ENCODE measurements around the gene FBXL15. TPM values are rescaled to one million over a fixed set of nuclear protein-coding genes. Genes with fewer than 3 reads are reported as not detected.

FBXL15 gene
- total RNA-seq, 2 donors from 2014 or later = 9.7 to 11.4 TPM

- Mint-ChIP-seq H3K27ac (peak overlapping the region; percentile 91), H3K36me3 (ENCODE audit: low read depth) (no peaks in the 10 kb centered on the region), H3K27me3 (ENCODE audit: insufficient read depth) (peaks cover 54% of the 10 kb centered on the region), H3K4me3 (peak overlapping the region; percentile 64), H3K9me3 (no peaks in the 10 kb centered on the region), H3K4me1 (peaks cover 43% of the 10 kb centered on the region)
- peaks cover 42% of the 10 kb centered on the region for H3K27me3 ChIP-seq (ENCODE audit: control insufficient read depth, insufficient read depth, low read length, poor library complexity, severe bottlenecking)
- no peak for DNase-seq
- no peak overlapping the region for H3K4me3 ChIP-seq (ENCODE audit: low read length)
- peak overlapping the region; percentile 3 for H3K27ac ChIP-seq (ENCODE audit: low read depth, low read length)
- no peaks in the 10 kb centered on the region for H3K9me3 ChIP-seq (ENCODE audit: control insufficient read depth, low read length)
- H3K4me1 ChIP-seq (ENCODE audit: control insufficient read depth, insufficient read depth, low read length) = peaks cover 5% of the 10 kb centered on the region
- H3K36me3 ChIP-seq (ENCODE audit: control insufficient read depth, insufficient read depth, low read length) = no peaks in the 10 kb centered on the region
- no peak overlapping the region for H3K9ac ChIP-seq (ENCODE audit: extremely low read depth, low read length, poor library complexity, severe bottlenecking)
- WGBS, 2 experiments (ENCODE audit: insufficient coverage in 1 of 2, insufficient read length in 1 of 2) = 54 to 59% methylated on average over 8 of the region's 8 CpGs
- no peak for TF ChIP-seq CTCF (conservative IDR thresholded peaks at IDR 0.05)
Measured at GRCh38 chr10:102460836-102461186, 40.2 kb downstream of the FBXL15 start.

DNA sequence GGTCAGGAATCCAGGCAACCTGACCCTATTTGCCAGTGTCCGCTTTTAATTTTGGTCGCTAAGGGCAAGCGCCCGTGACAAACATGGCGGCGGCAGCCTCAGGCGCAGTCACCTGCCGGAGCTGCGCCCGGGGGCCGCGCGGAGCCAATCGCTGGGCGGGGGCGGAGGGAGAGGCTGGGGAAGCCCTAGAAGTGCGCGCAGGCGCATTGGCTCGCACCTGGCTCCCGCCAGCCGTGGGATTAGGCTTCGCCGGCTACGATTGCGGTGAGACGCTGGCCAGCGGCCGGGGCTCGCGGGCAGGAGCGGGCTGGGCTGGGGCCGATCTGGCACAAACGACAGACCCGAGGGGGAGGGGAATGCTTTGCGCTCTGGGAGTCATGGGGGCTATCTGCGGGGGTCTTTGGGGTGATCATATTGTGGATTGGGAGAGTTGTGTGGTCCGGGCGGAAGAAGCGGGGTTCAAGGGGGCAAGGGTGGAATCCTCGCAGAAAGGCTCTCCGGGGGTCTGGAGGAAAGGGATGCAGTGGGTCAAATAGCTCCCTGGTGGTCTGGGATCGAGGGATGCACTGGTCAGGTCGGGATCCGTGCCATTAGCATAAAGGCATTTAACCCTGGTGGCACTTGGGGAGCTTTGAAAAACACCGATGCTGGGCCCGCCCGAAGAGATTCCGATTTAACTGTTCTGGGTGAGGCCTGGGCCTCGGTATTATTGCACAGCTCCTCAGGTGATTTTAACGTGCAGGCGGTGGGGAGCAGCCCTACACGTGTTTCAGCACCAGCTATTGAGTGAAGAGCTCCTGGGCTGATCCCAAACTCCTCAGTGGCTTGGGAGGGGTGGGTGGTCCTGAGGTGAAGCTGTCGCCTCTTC lies 40.8 kb downstream of the FBXL15 start:
- peak; percentile 98 for DNase-seq
- H3K27me3 Mint-ChIP-seq (ENCODE audit: insufficient read depth) = peaks cover 48% of the 10 kb centered on the region
- H3K27ac Mint-ChIP-seq = peak overlapping the region; percentile 91
- Histone ChIP-seq H3K27ac (ENCODE audit: low read depth, low read length) (no peak overlapping the region), H3K36me3 (ENCODE audit: control insufficient read depth, insufficient read depth, low read length) (no peaks in the 10 kb centered on the region), H3K4me1 (ENCODE audit: control insufficient read depth, insufficient read depth, low read length) (peaks cover under 1% of the 10 kb centered on the region), H3K27me3 (ENCODE audit: control insufficient read depth, insufficient read depth, low read length, poor library complexity, severe bottlenecking) (peaks cover 42% of the 10 kb centered on the region), H3K9ac (ENCODE audit: extremely low read depth, low read length, poor library complexity, severe bottlenecking) (no peak overlapping the region), H3K9me3 (ENCODE audit: control insufficient read depth, low read length) (no peaks in the 10 kb centered on the region), H3K4me3 (ENCODE audit: low read length) (peak overlapping the region; percentile 75)
- peaks cover 36% of the 10 kb centered on the region for H3K4me1 Mint-ChIP-seq
- no peaks in the 10 kb centered on the region for H3K9me3 Mint-ChIP-seq
- 1 to 3% methylated on average over 23 to 54 of the region's 54 CpGs for WGBS, 2 experiments (ENCODE audit: insufficient coverage in 1 of 2, insufficient read length in 1 of 2)
- no peaks in the 10 kb centered on the region for H3K36me3 Mint-ChIP-seq (ENCODE audit: low read depth)
- H3K4me3 Mint-ChIP-seq = peak overlapping the region; percentile 64
- TF ChIP-seq CTCF (conservative IDR thresholded peaks at IDR 0.05) = no peak

DNA sequence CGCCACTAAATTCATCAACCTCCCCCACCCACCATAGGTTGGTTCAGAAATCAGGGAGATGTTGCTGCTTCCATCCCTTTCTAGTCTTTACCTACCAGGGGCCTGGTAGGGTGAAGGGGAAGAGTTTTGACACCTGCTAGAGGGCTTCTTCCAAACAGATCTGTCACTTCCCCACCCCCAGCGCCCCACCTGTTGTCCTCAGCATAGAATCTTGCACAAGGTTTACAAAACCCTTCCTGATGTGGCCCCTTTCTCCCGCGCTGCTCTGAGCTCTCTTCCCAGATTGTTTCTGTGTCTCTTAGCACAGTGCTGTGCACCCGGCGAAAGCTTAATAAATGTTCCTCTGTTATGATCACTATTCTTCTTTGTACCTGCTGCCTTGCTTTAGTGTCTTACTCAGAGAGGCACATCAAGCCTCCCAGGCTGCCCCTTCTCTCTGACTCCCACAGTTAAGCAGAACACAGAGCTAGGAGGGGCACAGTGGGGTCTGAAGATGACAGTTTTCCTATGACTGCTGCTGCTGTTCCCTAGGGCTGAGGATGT lies 41.9 kb downstream of the FBXL15 start:
- no peaks in the 10 kb centered on the region for H3K36me3 Mint-ChIP-seq (ENCODE audit: low read depth)
- H3K4me1 Mint-ChIP-seq = peaks cover 36% of the 10 kb centered on the region
- Histone ChIP-seq H3K36me3 (ENCODE audit: control insufficient read depth, insufficient read depth, low read length) (no peaks in the 10 kb centered on the region), H3K9me3 (ENCODE audit: control insufficient read depth, low read length) (no peaks in the 10 kb centered on the region), H3K27ac (ENCODE audit: low read depth, low read length) (no peak overlapping the region), H3K4me1 (ENCODE audit: control insufficient read depth, insufficient read depth, low read length) (no peaks in the 10 kb centered on the region), H3K9ac (ENCODE audit: extremely low read depth, low read length, poor library complexity, severe bottlenecking) (no peak overlapping the region), H3K27me3 (ENCODE audit: control insufficient read depth, insufficient read depth, low read length, poor library complexity, severe bottlenecking) (peaks cover 38% of the 10 kb centered on the region), H3K4me3 (ENCODE audit: low read length) (no peak overlapping the region)
- no peak overlapping the region for H3K27ac Mint-ChIP-seq
- H3K4me3 Mint-ChIP-seq = peak overlapping the region; percentile 39
- peaks cover 40% of the 10 kb centered on the region for H3K27me3 Mint-ChIP-seq (ENCODE audit: insufficient read depth)
- no peak for DNase-seq
- no peaks in the 10 kb centered on the region for H3K9me3 Mint-ChIP-seq
- TF ChIP-seq CTCF (conservative IDR thresholded peaks at IDR 0.05) = no peak
- WGBS, 2 experiments (ENCODE audit: insufficient coverage in 1 of 2, insufficient read length in 1 of 2) = 64 to 65% methylated on average over 3 to 6 of the region's 6 CpGs
